PC-9 (cell line): ENCODE data around the gene MRPL43.

Source experiments
- CTCF ChIP-seq: fragments of 200-600 bp; sonication (generic); conservative IDR thresholded peaks from 2 replicates; pipeline ENCODE4 v1.6.1; 2017; ENCODE audit warnings: mixed run types, antibody characterized with exemption, mild to moderate bottlenecking, moderate library complexity
- EZH2 ChIP-seq: fragments of 200-600 bp; sonication (generic); IDR thresholded peaks from 2 replicates; pipeline ENCODE4 v1.8.0; 2017; ENCODE audit warnings: antibody characterized with exemption, low read depth

- TF ChIP-seq CTCF (no peak; the same call in 1 of the 2 replicates), EZH2 (no peak)
Observed at GRCh38 chr10:100969187-100970075, 17.9 kb downstream of the MRPL43 start, which contains the start of gene SEMA4G.
